Gastroesophageal sphincter (tissue), 3 donors: ENCODE measurements around the gene ENPEP.

Experiments used
- CTCF ChIP-seq, 4 experiments: fragments of 200-600 bp in 2 of 4; fragments of 450-650 bp in 2 of 4; sonication (generic) in 1 of 4; IDR thresholded peaks; one replicate each; pipeline ENCODE4 v1.5.1; 2017 to 2019; ENCODE audit warnings: antibody characterized with exemption in 4 of 4, mild to moderate bottlenecking in 2 of 4, moderate library complexity in 2 of 4
- EP300 ChIP-seq: sonication (generic); formaldehyde crosslinking; IDR thresholded peaks from one replicate; pipeline ENCODE4 v1.6.1; 2017; ENCODE audit warnings: antibody characterized with exemption, mild to moderate bottlenecking
- POLR2A ChIP-seq, 2 donors: fragments of 450-650 bp; IDR thresholded peaks; one replicate each; pipeline ENCODE4 v1.6.1; 2017; ENCODE audit warnings: antibody characterized with exemption in 2 of 2, mild to moderate bottlenecking in 2 of 2, moderate library complexity in 1 of 2
- POLR2AphosphoS5 ChIP-seq: sonication (generic); formaldehyde crosslinking; IDR thresholded peaks from one replicate; pipeline ENCODE4 v1.6.1; 2017; ENCODE audit warnings: antibody characterized with exemption

GRCh38 chr4:110526589-110526988, 50.6 kb downstream of the ENPEP start:
- no peak for TF ChIP-seq CTCF (IDR thresholded peaks at IDR 0.05)
- no peak for TF ChIP-seq POLR2A (IDR thresholded peaks at IDR 0.05)
- TF ChIP-seq POLR2AphosphoS5 = no peak
- no peak for TF ChIP-seq EP300
